Trophoblast cell (in vitro differentiated cells and primary cell): ENCODE data around the gene CCNL2.

Experiments used
- DNase-seq, 2 donors: peaks; one replicate each; pipeline ENCODE4 v3.0.0-alpha.2; 2016
- H2AFZ ChIP-seq: 2 replicates; pipeline ENCODE4 v1.6.1; 2013; ENCODE audit warnings: low read length, moderate library complexity, mild to moderate bottlenecking; ENCODE audit not compliant: insufficient read depth, poor library complexity
- H2AK5ac ChIP-seq: 2 replicates; pipeline ENCODE4 v1.6.1; 2013; ENCODE audit warnings: mild to moderate bottlenecking, low read length
- H2BK120ac ChIP-seq: 2 replicates; pipeline ENCODE4 v1.6.1; 2013; ENCODE audit warnings: low read length, mild to moderate bottlenecking, moderate library complexity; ENCODE audit not compliant: insufficient read depth, poor library complexity
- H2BK12ac ChIP-seq: 2 replicates; pipeline ENCODE4 v1.6.1; 2013; ENCODE audit warnings: mild to moderate bottlenecking, low read length, moderate library complexity
- H2BK5ac ChIP-seq: 2 replicates; pipeline ENCODE4 v1.6.1; 2013; ENCODE audit warnings: low read length, low read depth, moderate library complexity, mild to moderate bottlenecking; ENCODE audit not compliant: poor library complexity
- H3K14ac ChIP-seq: 2 replicates; pipeline ENCODE4 v1.6.1; 2013; ENCODE audit warnings: mild to moderate bottlenecking, low read length
- H3K18ac ChIP-seq: 2 replicates; pipeline ENCODE4 v1.6.1; 2013; ENCODE audit warnings: mild to moderate bottlenecking, low read length
- H3K23ac ChIP-seq: 2 replicates; pipeline ENCODE4 v1.6.1; 2013; ENCODE audit warnings: low read length
- H3K27ac ChIP-seq: 2 replicates; pipeline ENCODE4 v1.5.1; 2013; ENCODE audit warnings: low read depth, mild to moderate bottlenecking, inconsistent platforms, low read length, moderate library complexity
- H3K27me3 ChIP-seq: 2 replicates; pipeline ENCODE4 v1.6.1; 2013; ENCODE audit warnings: inconsistent platforms, mild to moderate bottlenecking, low read length, moderate library complexity; ENCODE audit not compliant: insufficient read depth
- H3K36me3 ChIP-seq, 2 experiments: 1 replicate in 1 of 2; 2 replicates in 1 of 2; pipeline ENCODE4 v1.6.1; 2013; ENCODE audit warnings: low read length in 2 of 2, mild to moderate bottlenecking in 2 of 2, moderate library complexity in 1 of 2; ENCODE audit not compliant: insufficient read depth in 2 of 2, control insufficient read depth in 1 of 2
- H3K4ac ChIP-seq: 2 replicates; pipeline ENCODE4 v1.6.1; 2013; ENCODE audit warnings: low read depth, mild to moderate bottlenecking, low read length, moderate library complexity
- H3K4me1 ChIP-seq, 2 experiments: 1 replicate in 1 of 2; 2 replicates in 1 of 2; pipeline ENCODE4 v1.6.1; 2013; ENCODE audit warnings: low read length in 2 of 2, mild to moderate bottlenecking in 2 of 2, moderate library complexity in 1 of 2; ENCODE audit not compliant: insufficient read depth in 2 of 2, control insufficient read depth in 1 of 2
- H3K4me2 ChIP-seq: 2 replicates; pipeline ENCODE4 v1.6.1; 2013; ENCODE audit warnings: inconsistent platforms, mild to moderate bottlenecking, low read length, moderate library complexity
- H3K4me3 ChIP-seq: 2 replicates; pipeline ENCODE4 v1.5.1; 2013; ENCODE audit warnings: mild to moderate bottlenecking, low read depth, low read length, inconsistent platforms
- H3K79me1 ChIP-seq: one replicate; pipeline ENCODE4 v1.6.1; 2013; ENCODE audit warnings: low read length
- H3K79me2 ChIP-seq: 2 replicates; pipeline ENCODE4 v1.6.1; 2013; ENCODE audit warnings: low read length, mild to moderate bottlenecking; ENCODE audit not compliant: control insufficient read depth, insufficient read depth, poor library complexity
- H3K9ac ChIP-seq: 2 replicates; pipeline ENCODE4 v1.6.1; 2013; ENCODE audit warnings: mild to moderate bottlenecking, low read length
- H3K9me3 ChIP-seq: 2 replicates; pipeline ENCODE4 v1.6.1; 2013; ENCODE audit warnings: low read depth, mild to moderate bottlenecking, control low read depth, inconsistent platforms, low read length; ENCODE audit not compliant: insufficient read depth
- H4K12ac ChIP-seq: 2 replicates; pipeline ENCODE4 v1.6.1; 2013; ENCODE audit warnings: low read depth, mild to moderate bottlenecking, low read length, moderate library complexity
- H4K8ac ChIP-seq: 2 replicates; pipeline ENCODE4 v1.6.1; 2013; ENCODE audit warnings: low read depth, mild to moderate bottlenecking, low read length, moderate library complexity
- H4K91ac ChIP-seq: one replicate; pipeline ENCODE4 v1.6.1; 2013; ENCODE audit warnings: low read depth, mild to moderate bottlenecking, low read length, moderate library complexity
- WGBS: extraction: QIAGEN DNeasy Blood & Tissue Kit; methylation state at CpG from one replicate; pipeline ENCODE4 v1.1.7; 2013; ENCODE audit warnings: missing lambda C conversion rate; ENCODE audit not compliant: insufficient read length, insufficient coverage; ENCODE audit errors: extremely low coverage; 5-methylcytosine and 5-hydroxymethylcytosine counted together

The CCNL2 gene

DNA sequence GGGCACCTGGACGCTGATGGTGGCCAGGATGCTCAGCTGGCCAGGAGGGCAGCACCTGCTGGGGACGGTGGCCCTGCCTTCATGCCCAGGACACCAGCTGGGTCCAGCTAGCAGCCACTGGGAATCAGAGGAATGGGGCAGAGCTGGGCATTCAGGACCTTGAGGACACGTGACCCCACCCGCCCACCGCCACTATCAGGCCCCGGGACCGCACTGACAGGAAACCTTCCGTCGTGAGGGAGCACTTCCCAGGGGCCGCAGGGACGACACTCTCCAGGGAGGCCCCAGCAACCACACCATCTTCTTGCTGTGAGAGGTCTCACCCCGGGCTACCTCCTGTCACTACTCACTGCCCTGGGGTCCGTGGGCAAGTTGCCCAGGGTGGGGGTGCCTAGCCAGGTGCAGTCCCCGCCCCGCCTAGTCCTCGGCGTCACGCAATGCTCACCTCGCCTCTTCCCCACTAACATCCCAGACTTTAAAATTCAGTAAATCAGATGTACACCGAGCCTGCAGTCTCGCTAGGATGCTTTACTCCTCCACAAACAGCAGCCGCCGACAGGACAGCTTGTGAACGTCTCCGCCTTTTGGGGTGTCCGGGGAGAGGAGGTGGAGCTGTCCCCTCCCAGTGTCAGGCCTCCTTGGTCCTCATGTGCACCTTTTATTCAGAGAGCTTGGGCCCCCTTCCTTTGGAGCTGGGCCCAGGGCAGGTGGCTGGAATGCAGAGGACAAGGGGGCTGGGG lies 41.3 kb upstream of the CCNL2 start:
- no peak overlapping the region for H2BK5ac ChIP-seq
- no peak overlapping the region for H3K27ac ChIP-seq
- H2BK12ac ChIP-seq, result no peak overlapping the region
- no peaks in the 10 kb centered on the region for H3K27me3 ChIP-seq
- H3K23ac ChIP-seq, result no peak overlapping the region
- no peak overlapping the region for H4K91ac ChIP-seq
- H3K9ac ChIP-seq, result no peak overlapping the region
- H3K14ac ChIP-seq, result no peak overlapping the region
- H3K9me3 ChIP-seq, result no peaks in the 10 kb centered on the region
- H3K4me3 ChIP-seq, result no peak overlapping the region
- H3K79me2 ChIP-seq, result peaks cover 8% of the 10 kb centered on the region
- H3K36me3 ChIP-seq, result peaks cover 20 to 23% of the 10 kb centered on the region in 2 experiments
- H3K18ac ChIP-seq, result no peak overlapping the region
- H4K12ac ChIP-seq, result no peak overlapping the region
- no peak overlapping the region for H2AK5ac ChIP-seq
- DNase-seq, result no peak
- no peak overlapping the region for H3K4me2 ChIP-seq
- H2BK120ac ChIP-seq, result no peak overlapping the region
- H4K8ac ChIP-seq, result no peak overlapping the region
- peaks cover 20 to 26% of the 10 kb centered on the region in 2 experiments for H3K4me1 ChIP-seq
- H3K79me1 ChIP-seq, result peaks cover 5% of the 10 kb centered on the region
- no peak overlapping the region for H2AFZ ChIP-seq
- WGBS, result no CpG with 5 or more reads among the region's 26 CpGs
- no peak overlapping the region for H3K4ac ChIP-seq

DNA sequence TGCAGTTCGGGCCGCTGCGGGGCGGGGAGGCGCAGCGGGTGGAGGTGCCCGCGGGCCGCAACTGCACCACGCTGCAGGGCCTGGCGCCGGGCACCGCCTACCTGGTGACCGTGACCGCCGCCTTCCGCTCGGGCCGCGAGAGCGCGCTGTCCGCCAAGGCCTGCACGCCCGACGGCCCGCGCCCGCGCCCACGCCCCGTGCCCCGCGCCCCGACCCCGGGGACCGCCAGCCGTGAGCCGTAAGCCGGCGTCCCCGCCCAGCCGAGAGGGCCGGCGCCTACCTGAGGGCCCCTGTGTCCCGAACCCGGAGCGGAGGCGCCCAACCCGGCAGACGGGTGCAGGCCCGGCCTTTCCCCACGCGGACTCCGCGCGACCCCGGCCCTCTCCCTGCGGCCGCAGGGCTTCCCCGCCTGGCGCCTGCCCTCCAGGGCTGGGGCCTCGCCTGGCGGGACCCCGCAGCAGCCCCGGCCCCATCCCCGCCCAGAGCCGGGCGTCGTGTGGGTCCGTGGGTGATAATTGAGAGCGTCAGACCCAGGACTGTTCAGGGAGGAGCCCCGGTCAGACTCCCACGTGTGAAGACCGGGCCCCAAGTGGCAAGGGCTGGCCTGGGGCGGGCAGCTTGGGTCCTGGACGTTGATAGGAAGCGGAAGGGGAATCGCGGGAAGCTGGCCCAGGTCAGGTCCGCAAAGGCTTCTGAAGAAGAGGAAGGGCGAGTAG lies 40.6 kb upstream of the CCNL2 start:
- H3K27ac ChIP-seq, result no peak overlapping the region
- no peak overlapping the region for H3K4me2 ChIP-seq
- peaks cover 20 to 23% of the 10 kb centered on the region in 2 experiments for H3K36me3 ChIP-seq
- H3K23ac ChIP-seq, result no peak overlapping the region
- no peaks in the 10 kb centered on the region for H3K27me3 ChIP-seq
- no peak overlapping the region for H2BK5ac ChIP-seq
- H4K12ac ChIP-seq, result no peak overlapping the region
- no peak overlapping the region for H3K9ac ChIP-seq
- peaks cover 12% of the 10 kb centered on the region for H3K79me1 ChIP-seq
- H3K4me3 ChIP-seq, result no peak overlapping the region
- no peak overlapping the region for H2AK5ac ChIP-seq
- no peak for DNase-seq
- peaks cover 27 to 33% of the 10 kb centered on the region in 2 experiments for H3K4me1 ChIP-seq
- WGBS, result no CpG with 5 or more reads among the region's 82 CpGs
- H2BK120ac ChIP-seq, result no peak overlapping the region
- no peak overlapping the region for H3K14ac ChIP-seq
- no peak overlapping the region for H2BK12ac ChIP-seq
- H4K8ac ChIP-seq, result no peak overlapping the region
- peaks cover 11% of the 10 kb centered on the region for H3K79me2 ChIP-seq
- peaks cover 2% of the 10 kb centered on the region for H3K9me3 ChIP-seq
- H3K18ac ChIP-seq, result no peak overlapping the region
- H3K4ac ChIP-seq, result no peak overlapping the region
- no peak overlapping the region for H4K91ac ChIP-seq
- no peak overlapping the region for H2AFZ ChIP-seq

DNA sequence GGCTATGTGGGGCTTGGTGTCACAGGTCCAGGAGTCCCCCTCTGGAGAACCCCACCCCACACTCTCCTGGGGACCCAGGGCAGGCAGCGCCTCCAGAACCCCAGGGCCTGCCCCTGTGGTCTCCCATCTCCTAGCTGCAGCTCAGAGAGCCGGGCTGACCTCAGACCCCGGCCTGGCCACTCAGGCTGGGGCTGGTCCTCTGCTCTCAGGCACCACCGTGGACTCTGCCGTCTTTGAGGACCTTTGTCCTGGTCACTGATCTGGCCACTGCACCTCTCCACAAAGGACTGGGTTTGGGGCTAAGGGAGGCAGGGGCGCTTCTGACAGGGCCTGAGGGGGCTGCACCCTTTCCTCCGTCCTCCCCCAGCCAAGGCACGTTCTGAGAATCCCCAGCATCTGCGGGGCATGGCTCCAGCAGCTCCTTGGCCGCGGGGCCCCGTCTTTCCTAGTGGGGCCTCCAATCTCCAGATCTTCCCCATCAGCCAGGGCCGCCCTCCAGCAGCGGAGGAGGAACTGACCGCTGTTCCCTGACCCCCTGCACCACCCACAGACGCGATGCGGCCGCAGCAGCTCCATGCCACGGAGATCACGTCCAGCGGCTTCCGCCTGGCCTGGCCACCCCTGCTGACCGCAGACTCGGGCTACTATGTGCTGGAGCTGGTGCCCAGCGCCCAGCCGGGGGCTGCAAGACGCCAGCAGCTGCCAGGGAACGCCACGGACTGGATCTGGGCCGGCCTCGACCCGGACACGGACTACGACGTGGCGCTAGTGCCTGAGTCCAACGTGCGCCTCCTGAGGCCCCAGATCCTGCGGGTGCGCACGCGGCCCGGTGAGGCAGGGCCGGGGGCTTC lies 39.6 kb upstream of the CCNL2 start:
- Histone ChIP-seq H3K79me1 (peaks cover 22% of the 10 kb centered on the region), H4K12ac (no peak overlapping the region), H3K79me2 (peaks cover 21% of the 10 kb centered on the region), H3K27ac (peak overlapping the region; percentile 1), H2BK12ac (no peak overlapping the region), H4K8ac (no peak overlapping the region), H3K4me1 (peaks cover 37 to 42% of the 10 kb centered on the region in 2 experiments), H3K4me3 (no peak overlapping the region), H3K36me3 (peaks cover 20 to 23% of the 10 kb centered on the region in 2 experiments), H3K4me2 (no peak overlapping the region), H3K14ac (no peak overlapping the region), H2AK5ac (no peak overlapping the region), H2BK120ac (no peak overlapping the region), H3K27me3 (no peaks in the 10 kb centered on the region), H3K9me3 (peaks cover 2% of the 10 kb centered on the region), H2BK5ac (no peak overlapping the region), H3K23ac (no peak overlapping the region), H2AFZ (no peak overlapping the region), H3K9ac (no peak overlapping the region), H3K4ac (no peak overlapping the region), H4K91ac (no peak overlapping the region), H3K18ac (no peak overlapping the region)
- DNase-seq, result no peak
- WGBS, result no CpG with 5 or more reads among the region's 45 CpGs

DNA sequence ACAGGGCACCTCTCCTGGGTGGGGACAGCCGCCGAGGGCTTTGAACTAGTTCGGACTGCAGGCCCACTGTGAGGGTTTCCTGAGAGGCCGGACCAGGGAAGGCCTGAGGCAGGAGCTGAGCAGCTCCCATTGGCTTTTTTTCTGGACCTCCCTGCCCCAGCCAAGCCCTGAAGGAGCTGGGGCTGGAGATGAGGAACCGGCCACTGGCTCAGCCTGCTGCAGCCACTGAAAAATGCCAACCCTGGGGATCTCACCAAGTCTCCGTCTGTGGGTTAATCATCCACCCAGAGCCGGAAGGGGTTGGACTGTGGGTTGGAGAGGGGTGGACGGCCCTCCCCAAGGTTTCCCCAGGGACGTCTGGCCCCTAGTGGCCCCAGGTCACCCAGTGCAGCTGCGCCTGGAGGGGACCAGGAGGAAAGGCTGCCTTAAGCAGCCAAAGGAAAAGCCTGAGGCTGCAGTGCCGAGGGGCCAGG lies 38.8 kb upstream of the CCNL2 start:
- Histone ChIP-seq H4K8ac (no peak overlapping the region), H2BK12ac (no peak overlapping the region), H3K9me3 (peaks cover 2% of the 10 kb centered on the region), H3K27ac (no peak overlapping the region), H3K4me1 (peaks cover 44 to 49% of the 10 kb centered on the region in 2 experiments), H3K9ac (no peak overlapping the region), H2AK5ac (no peak overlapping the region), H4K12ac (no peak overlapping the region), H2AFZ (no peak overlapping the region), H2BK5ac (no peak overlapping the region), H4K91ac (no peak overlapping the region), H3K79me2 (peaks cover 25% of the 10 kb centered on the region), H2BK120ac (no peak overlapping the region), H3K4ac (no peak overlapping the region), H3K4me3 (no peak overlapping the region), H3K18ac (no peak overlapping the region), H3K23ac (no peak overlapping the region), H3K79me1 (peaks cover 29% of the 10 kb centered on the region), H3K4me2 (peak overlapping the region; percentile 14), H3K27me3 (no peaks in the 10 kb centered on the region), H3K14ac (no peak overlapping the region), H3K36me3 (peaks cover 20 to 23% of the 10 kb centered on the region in 2 experiments)
- DNase-seq, result no peak
- no CpG with 5 or more reads among the region's 11 CpGs for WGBS
